Subcutaneous adipose tissue (tissue), 4 donors: Measurements from ENCODE around the gene RHOB. TPM values are rescaled to one million over a fixed set of nuclear protein-coding genes. Genes with fewer than 3 reads are reported as not detected.

Experiments
- total RNA-seq, 4 donors: library from RNA; depleted of rRNA; stranded (reverse); fragments of >200 nt; gene quantifications; one replicate each; pipeline ENCODE4 v1.1.0, GENCODE V29; 2016
- TF ChIP-seq, protein P1 (sequence below): fragments of 450-650 bp; IDR thresholded peaks from one replicate; pipeline ENCODE4 v1.5.1; 2016; ENCODE audit warnings: low read depth, mild to moderate bottlenecking, control low read depth, antibody characterized with exemption, moderate library complexity

The RHOB gene
- total RNA-seq, 4 donors from 2014 or later: 435 to 1,054 (median 650) TPM

- TF ChIP-seq, protein P1, sequence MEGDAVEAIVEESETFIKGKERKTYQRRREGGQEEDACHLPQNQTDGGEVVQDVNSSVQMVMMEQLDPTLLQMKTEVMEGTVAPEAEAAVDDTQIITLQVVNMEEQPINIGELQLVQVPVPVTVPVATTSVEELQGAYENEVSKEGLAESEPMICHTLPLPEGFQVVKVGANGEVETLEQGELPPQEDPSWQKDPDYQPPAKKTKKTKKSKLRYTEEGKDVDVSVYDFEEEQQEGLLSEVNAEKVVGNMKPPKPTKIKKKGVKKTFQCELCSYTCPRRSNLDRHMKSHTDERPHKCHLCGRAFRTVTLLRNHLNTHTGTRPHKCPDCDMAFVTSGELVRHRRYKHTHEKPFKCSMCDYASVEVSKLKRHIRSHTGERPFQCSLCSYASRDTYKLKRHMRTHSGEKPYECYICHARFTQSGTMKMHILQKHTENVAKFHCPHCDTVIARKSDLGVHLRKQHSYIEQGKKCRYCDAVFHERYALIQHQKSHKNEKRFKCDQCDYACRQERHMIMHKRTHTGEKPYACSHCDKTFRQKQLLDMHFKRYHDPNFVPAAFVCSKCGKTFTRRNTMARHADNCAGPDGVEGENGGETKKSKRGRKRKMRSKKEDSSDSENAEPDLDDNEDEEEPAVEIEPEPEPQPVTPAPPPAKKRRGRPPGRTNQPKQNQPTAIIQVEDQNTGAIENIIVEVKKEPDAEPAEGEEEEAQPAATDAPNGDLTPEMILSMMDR: no peak
Observed at GRCh38 chr2:20451761-20452499, 5.1 kb downstream of the RHOB start.

GRCh38 chr2:20452551-20452950, 5.7 kb downstream of the RHOB start:
- TF ChIP-seq, protein P1: no peak

DNA sequence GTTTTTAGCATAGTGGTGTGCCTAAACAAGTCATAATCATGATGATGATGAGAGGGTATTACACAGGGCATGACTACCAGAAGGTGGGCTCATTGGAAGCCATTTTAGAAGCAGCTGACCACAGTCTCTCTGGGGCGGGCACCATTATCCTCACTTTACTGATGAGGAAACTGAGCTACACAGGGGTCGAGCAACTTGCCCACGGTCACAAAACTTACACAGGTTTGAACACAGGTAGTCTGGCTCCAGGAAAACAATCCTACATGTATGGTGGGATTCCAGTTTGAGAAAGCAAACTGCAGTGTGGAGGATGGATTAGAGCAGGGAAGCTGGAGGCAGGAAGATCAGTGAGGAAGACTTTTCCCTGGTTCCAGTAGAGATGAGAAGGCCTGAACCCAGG, 6.2 kb downstream of the RHOB start:
- TF ChIP-seq, protein P1: no peak

GRCh38 chr2:20454036-20454981, 7.4 kb downstream of the RHOB start:
- TF ChIP-seq, protein P1: no peak

GRCh38 chr2:20455076-20455587, 8.3 kb downstream of the RHOB start:
- TF ChIP-seq, protein P1: no peak

- TF ChIP-seq, protein P1: no peak
Observed at GRCh38 chr2:20456116-20456571, 9.3 kb downstream of the RHOB start.
